Smooth muscle cell (in vitro differentiated cells): Measurements from ENCODE around the gene SNX20. TPM values are rescaled to one million over a fixed set of nuclear protein-coding genes. Genes with fewer than 3 reads are reported as not detected.

ENCODE experiments used
- DNase-seq: peaks from one replicate; lab custom pipeline; 2025; ENCODE audit not compliant: unreplicated experiment; lab: John Stamatoyannopoulos, UW
- H2AFZ ChIP-seq: fragments of 200-600 bp; sonication (generic); 2 replicates; pipeline ENCODE4 v1.6.0; 2016; ENCODE audit warnings: antibody characterized with exemption, low read depth, mild to moderate bottlenecking
- H3F3A ChIP-seq: fragments of 200-600 bp; sonication (generic); 2 replicates; pipeline ENCODE4 v1.6.0; 2017; ENCODE audit warnings: antibody characterized with exemption, low read depth
- H3K27ac ChIP-seq: fragments of 200-600 bp; sonication (generic); 2 replicates; pipeline ENCODE4 v1.5.1; 2016; ENCODE audit warnings: low read depth, mild to moderate bottlenecking
- H3K27me3 ChIP-seq: fragments of 200-600 bp; sonication (generic); 2 replicates; pipeline ENCODE4 v1.6.1; 2016; ENCODE audit warnings: low read depth, mild to moderate bottlenecking
- H3K36me3 ChIP-seq: fragments of 200-600 bp; sonication (generic); 2 replicates; pipeline ENCODE4 v1.5.1; 2016; ENCODE audit warnings: low read depth
- H3K4me1 ChIP-seq: fragments of 200-600 bp; sonication (generic); 2 replicates; pipeline ENCODE4 v1.5.1; 2016; ENCODE audit warnings: low read depth
- H3K4me2 ChIP-seq: fragments of 200-600 bp; sonication (generic); 2 replicates; pipeline ENCODE4 v1.6.0; 2016; ENCODE audit warnings: mild to moderate bottlenecking
- H3K4me3 ChIP-seq: fragments of 200-600 bp; sonication (generic); 2 replicates; pipeline ENCODE4 v1.5.1; 2016; ENCODE audit warnings: mild to moderate bottlenecking
- H3K79me2 ChIP-seq: fragments of 200-600 bp; sonication (generic); 2 replicates; pipeline ENCODE4 v1.6.0; 2016; ENCODE audit warnings: low read depth, mild to moderate bottlenecking
- H3K9ac ChIP-seq: fragments of 200-600 bp; sonication (generic); 2 replicates; pipeline ENCODE4 v1.6.0; 2016; ENCODE audit warnings: low read depth
- H3K9me3 ChIP-seq: fragments of 200-600 bp; sonication (generic); replicated peaks from 2 replicates; pipeline ENCODE4 v1.5.1; 2016; ENCODE audit warnings: low read depth
- H4K20me1 ChIP-seq: fragments of 200-600 bp; sonication (generic); 2 replicates; pipeline ENCODE4 v1.6.0; 2016; ENCODE audit warnings: low read depth
- CTCF ChIP-seq: fragments of 200-600 bp; sonication (generic); IDR thresholded peaks from 2 replicates; pipeline ENCODE4 v1.5.1; 2017; ENCODE audit warnings: borderline replicate concordance, mild to moderate bottlenecking, antibody characterized with exemption; ENCODE audit not compliant: insufficient read depth, poor library complexity, severe bottlenecking
- WGBS: methylation state at CpG from one replicate; pipeline ENCODE4 v1.1.7; 2016; ENCODE audit warnings: low lambda C conversion rate; 5-methylcytosine and 5-hydroxymethylcytosine counted together
- polyA plus RNA-seq: library from polyadenylated mRNA; unstranded; fragments of >200 nt; fragmentation: Nextera tagmentation; extraction: Ambion mirVana; gene quantifications from 2 replicates; pipeline ENCODE4 v1.2.1, GENCODE V29; 2016
- total RNA-seq: library from RNA; depleted of rRNA; stranded (reverse); fragments of >200 nt; gene quantifications from 2 replicates; pipeline ENCODE4 v1.2.3, GENCODE V29; 2014

Gene SNX20
- total and polyA plus RNA-seq, 2 experiments from 2014 or later: not detected

- no peak for DNase-seq
- Histone ChIP-seq H3K4me2 (no peak overlapping the region), H3K9ac (no peak overlapping the region), H3K27ac (no peak overlapping the region), H3F3A (no peaks in the 10 kb centered on the region), H3K36me3 (no peaks in the 10 kb centered on the region), H3K79me2 (no peaks in the 10 kb centered on the region), H3K4me3 (no peak overlapping the region), H3K4me1 (no peaks in the 10 kb centered on the region), H3K27me3 (no peaks in the 10 kb centered on the region), H4K20me1 (no peaks in the 10 kb centered on the region), H2AFZ (no peak overlapping the region), H3K9me3 (no peaks in the 10 kb centered on the region)
- no peak for TF ChIP-seq CTCF
- 89% methylated on average over 15 of the region's 15 CpGs for WGBS
Measured at GRCh38 chr16:50640919-50641817, 39.9 kb downstream of the SNX20 start.

GRCh38 chr16:50640391-50640790, 40.7 kb downstream of the SNX20 start:
- WGBS: 71% methylated on average over 1 of the region's 1 CpG
- no peak overlapping the region for H3K4me2 ChIP-seq

GRCh38 chr16:50638816-50639670, 42.1 kb downstream of the SNX20 start:
- Histone ChIP-seq H3K79me2 (no peaks in the 10 kb centered on the region), H3K4me3 (no peak overlapping the region), H2AFZ (no peak overlapping the region), H3K36me3 (no peaks in the 10 kb centered on the region), H3K27ac (no peak overlapping the region), H3K27me3 (no peaks in the 10 kb centered on the region), H3K4me1 (no peaks in the 10 kb centered on the region), H4K20me1 (no peaks in the 10 kb centered on the region), H3K4me2 (no peak overlapping the region), H3K9ac (no peak overlapping the region), H3F3A (no peaks in the 10 kb centered on the region), H3K9me3 (no peaks in the 10 kb centered on the region)
- WGBS: 91% methylated on average over 8 of the region's 8 CpGs
- no peak for TF ChIP-seq CTCF
- no peak for DNase-seq

More at GRCh38 chr16:50640391-50640790, 40.7 kb downstream of the SNX20 start:
- Histone ChIP-seq H3K9me3 (no peaks in the 10 kb centered on the region), H3K4me1 (no peaks in the 10 kb centered on the region), H3K27ac (no peak overlapping the region), H3K27me3 (no peaks in the 10 kb centered on the region), H3K4me3 (no peak overlapping the region), H2AFZ (no peak overlapping the region), H3K79me2 (no peaks in the 10 kb centered on the region), H3K9ac (no peak overlapping the region), H3K36me3 (no peaks in the 10 kb centered on the region), H4K20me1 (no peaks in the 10 kb centered on the region), H3F3A (no peaks in the 10 kb centered on the region)
- TF ChIP-seq CTCF: no peak
- no peak for DNase-seq
